Hepatocyte (in vitro differentiated cells): ENCODE measurements around the gene KCNIP3.

ENCODE experiments used
- CTCF ChIP-seq: fragments of 200-600 bp; sonication (generic); IDR thresholded peaks from 2 replicates; pipeline ENCODE4 v1.5.1; 2016; ENCODE audit warnings: antibody characterized with exemption, mild to moderate bottlenecking; ENCODE audit not compliant: poor library complexity
- EZH2 ChIP-seq: fragments of 200-600 bp; sonication (generic); IDR thresholded peaks from 2 replicates; pipeline ENCODE4 v1.6.1; 2016; ENCODE audit warnings: antibody characterized with exemption, mild to moderate bottlenecking, borderline replicate concordance

GRCh38 chr2:95390272-95390880, 93.2 kb downstream of the KCNIP3 start:
- no peak for TF ChIP-seq CTCF
- no peak for TF ChIP-seq EZH2
